IPS-NIHi7 (cell line): ENCODE measurements around the gene COQ9.
"Not testable (repeated sequence)": the region's sequence is repeated elsewhere in the genome, so short reads cannot be mapped to it uniquely, and the experiment has no call there.

Source experiments
- DNase-seq: peaks from one replicate; pipeline ENCODE4 v3.0.0; 2012; ENCODE audit warnings: mixed read lengths; ENCODE audit errors: extremely low spot score

The COQ9 gene

DNA sequence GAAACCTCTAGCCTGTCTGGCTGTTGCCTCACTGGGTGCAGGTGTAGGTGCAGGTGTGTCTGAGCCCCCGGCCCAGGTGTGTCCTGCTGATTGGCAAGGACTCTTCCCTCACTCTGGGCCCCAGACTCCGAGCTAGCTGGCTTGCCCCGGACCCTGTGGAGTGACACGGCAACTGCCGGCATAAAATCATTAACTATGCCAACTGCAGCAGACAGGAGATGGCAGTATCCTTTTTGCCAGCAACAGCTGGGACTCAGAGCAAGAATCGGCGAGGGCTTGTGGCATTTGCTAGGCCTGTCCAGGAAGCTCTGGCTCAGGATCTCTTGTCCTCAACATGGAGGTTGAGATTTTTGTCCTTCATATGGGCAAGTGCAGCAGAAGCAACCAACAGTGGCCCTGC, 20.9 kb upstream of the COQ9 start:
- no peak for DNase-seq

DNA sequence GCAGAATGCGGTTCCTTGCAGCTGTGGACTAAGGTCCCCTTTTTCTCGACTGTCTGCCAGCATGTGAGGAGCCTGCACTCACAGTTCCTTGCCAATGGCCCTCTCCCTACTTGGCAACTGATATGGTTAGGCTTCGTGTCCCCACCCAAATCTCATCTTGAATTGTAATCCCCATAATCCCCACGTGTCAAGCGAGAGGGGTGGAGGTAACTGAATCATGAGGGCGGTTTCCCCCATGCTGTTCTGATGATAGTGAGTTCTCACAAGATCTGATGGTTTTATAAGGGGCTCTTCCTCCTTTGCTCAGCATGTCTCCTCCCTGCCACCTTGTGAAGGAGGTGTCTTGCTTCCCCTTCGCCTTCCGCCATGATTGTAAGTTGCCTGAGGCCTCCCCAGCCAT, 20.0 kb upstream of the COQ9 start:
- DNase-seq, result no peak

DNA sequence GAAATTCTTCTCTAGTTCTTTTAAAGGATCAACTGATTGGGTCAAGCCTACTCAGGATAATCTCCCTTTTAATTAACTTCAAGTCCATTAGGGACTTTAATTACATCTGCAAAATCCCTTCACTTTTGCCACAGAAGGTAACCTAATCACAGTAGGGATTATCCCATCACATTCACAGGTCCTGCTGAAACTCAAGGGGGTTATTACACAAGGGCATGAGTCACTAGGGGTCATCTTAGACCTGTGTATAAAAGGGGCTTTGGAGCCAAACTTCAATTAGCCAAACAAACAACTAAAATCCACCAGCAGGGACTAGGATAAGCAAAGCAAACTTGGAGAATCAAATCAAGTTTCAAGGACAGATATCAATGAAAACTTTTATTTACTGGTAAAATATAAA, 19.5 kb upstream of the COQ9 start:
- DNase-seq, result no peak

DNA sequence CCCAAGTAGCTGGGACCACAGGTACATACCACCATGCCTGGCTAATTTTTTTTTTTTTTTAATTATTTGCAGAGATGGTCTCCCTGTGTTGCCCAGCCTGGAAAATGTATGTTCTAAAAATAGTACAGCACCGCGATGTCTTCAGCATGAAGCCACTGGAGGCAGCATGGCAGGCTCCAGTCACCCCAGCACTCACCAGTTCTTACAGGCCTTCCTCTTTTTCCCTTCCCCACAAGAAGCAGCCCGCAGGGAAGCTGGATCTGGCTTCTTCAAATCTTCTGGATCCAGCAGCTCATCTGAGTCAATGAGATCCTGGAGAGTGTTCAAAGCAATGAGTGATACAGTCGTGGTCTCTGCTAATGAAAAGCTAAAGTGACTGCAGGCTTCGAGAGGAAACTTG, 16.3 kb upstream of the COQ9 start:
- DNase-seq, result no peak

DNA sequence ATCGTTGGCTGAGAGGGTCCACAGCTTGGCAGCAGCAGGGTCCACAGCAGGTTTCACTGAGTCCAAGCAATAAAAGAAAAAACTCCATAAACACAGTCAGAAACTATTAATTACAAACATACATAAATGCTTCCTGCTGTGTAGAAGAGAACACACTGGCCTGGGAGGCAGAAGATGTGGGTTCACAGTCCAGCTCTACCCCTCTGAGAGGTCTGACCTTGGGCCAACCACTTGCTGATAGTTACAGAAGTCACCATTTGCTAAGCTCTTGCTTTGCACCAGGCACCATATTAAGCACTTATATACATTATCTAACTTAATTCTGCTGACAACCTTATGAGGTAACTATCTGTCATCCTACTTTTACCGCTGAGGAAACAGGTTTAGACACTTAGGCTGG, 14.8 kb upstream of the COQ9 start:
- DNase-seq, result no peak

DNA sequence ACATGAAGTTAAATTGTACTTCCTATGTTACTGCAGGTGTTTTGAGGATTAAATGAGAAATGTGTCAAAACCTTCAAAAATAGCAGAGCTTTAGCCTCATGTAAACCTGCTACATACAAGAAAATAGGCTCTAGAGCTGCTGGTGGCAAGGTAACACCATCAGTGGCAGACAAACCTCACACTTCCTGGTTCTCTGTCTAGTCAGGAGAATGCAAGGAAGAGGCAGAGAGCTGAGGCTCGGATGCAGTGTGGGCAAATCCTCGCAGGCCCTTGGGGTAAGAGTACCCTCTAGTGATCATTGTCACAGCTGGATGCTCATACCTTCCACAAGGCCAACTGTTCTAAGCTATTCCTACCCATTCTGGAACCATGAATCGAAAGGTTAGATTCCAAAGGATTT, 14.3 kb upstream of the COQ9 start:
- no peak for DNase-seq

DNA sequence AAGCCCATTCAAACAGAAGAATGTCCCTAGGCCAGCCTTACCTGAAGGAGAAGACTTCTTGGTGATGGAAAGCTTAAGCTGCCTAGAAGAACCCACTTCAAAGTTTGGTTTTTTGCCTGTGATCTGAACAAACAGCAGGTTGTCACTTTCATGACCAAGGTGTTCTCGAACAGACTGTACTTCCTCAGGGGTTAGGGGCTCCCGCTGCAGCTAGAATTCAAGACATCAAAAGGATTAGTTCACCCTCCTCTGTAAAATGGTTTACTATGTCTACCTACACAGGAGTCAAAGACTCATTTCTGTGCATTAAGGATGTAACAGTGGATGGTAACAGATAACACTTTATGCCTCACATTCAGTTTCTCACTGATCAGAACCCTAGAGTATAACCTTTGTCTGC, 13.3 kb upstream of the COQ9 start:
- no peak for DNase-seq

DNA sequence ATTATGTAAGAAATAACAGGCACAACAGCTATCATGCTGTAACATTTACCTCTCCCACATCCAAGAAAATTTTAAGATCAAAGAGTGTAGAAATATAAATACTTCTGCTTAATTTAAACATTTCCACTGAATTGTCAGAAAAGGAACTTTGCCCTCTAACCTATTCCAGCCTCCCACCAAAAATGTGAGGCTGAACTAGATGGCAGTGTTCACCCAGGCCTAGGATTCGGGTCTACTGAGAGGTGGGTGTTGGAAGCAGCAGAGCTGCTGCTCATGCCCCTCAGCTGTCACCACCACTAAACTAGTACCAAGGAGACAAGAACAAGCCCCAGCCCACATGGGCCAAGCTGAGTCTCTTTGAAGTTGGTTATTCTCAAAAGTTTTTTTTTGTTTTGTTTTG, 11.4 kb upstream of the COQ9 start:
- no peak for DNase-seq

DNA sequence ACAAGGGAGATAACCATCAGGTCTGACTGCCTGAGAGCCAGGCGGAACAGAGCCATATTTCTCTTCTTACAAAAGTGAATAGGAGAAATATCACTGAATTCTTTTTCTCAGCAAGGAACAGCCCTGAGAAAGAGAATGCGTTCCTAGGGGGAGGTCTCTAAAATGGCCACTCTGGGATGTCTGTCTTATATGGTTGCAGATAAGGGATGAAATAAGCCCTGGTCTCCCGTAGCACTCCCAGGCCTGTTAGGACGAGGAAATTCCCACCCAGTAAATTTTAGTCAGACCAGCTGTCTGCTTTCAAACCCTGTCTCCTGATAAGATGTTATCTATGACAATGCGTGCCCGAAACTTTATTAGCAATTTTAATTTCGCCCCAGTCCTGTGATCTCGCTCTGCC, 7.3 kb upstream of the COQ9 start:
- DNase-seq, result not testable (repeated sequence)

DNA sequence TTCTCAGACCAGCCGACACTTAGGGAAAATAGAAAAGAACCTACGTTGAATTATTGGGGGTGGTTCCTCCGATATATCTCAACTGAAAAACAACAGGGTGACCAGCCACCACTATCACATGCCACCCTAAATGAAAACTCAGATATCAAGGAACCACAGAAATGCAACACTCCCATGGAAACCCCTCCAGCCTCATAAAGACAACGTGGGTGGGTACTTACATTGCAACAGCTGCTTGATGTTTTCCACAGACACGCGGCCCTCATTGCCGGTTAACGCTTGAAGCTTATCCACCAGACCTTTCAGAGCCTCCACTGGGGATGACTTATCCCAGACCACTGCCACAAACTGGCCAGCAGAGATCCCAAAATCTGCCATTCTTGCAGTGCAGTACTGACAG, 6.7 kb upstream of the COQ9 start:
- DNase-seq, result not testable (repeated sequence)

DNA sequence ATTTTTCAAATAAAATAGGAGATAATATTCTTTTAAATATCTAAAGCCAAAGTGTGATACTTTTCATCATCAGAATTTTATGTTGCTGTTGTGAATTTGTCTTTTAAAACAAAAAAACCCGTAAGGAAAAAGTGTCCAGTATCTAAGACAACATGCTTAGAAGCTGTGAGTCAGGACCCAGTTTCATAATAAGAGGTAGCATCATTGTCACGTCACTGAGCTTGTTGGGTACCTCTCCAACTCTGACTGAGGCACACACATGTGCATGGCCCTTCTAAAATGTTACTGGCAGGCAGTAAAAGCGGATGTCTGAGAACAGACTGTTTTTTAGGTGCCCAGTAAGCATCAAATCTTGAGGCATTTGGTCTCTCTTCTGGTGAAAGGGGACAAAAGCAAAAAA, 2.6 kb upstream of the COQ9 start:
- DNase-seq, result no peak

DNA sequence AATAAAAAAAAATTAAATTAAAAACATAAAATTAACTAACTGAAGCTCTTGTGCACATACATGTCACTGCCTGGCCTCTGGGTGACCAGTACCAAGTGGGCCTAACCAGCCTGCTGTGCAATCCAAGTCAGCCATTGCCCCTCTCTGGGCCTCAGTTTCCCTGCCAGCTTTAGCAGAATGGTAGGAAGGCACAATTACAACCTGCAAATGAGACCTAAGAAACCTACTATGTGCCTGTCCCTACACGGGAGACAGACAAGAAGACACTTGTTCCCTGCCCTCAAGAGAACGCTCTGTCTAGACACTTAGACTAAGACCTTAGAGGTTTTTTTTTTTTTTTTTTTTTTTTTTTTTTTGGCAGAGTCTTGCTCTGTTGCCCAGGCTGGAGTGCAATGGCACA, 1.8 kb upstream of the COQ9 start:
- DNase-seq, result no peak

DNA sequence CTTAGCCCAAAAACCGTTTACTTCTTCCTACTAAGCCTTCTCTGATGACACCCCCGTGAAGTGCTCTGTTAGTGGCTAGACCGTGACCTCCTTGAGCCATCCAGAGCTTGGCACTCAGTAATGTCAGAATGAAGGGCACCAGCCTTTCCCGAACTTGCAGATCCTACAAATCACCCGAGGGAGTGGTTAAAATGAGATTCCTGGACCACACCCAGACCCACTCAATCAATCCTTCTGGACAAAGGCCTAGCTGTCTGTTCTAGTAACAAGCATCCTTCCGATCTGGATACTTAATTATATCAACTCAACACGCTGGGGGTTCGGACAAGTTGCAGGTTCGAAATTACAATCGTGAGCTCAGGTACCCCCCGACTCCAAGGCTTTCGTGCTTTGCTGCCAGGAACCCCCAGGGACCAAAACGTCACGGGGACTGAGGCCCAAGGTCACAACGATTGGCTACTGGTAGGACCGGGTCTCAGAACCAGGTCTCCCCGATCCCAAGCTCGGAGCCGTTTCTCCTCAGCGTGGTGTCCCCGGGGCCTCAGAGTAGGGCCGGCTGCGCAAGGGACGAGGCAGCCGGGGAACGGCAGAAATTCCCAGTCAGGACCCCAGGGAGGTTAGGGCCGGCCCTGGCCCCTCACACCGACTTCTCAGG, 621 bp upstream of the COQ9 start:
- DNase-seq, result peak; percentile 45

DNA sequence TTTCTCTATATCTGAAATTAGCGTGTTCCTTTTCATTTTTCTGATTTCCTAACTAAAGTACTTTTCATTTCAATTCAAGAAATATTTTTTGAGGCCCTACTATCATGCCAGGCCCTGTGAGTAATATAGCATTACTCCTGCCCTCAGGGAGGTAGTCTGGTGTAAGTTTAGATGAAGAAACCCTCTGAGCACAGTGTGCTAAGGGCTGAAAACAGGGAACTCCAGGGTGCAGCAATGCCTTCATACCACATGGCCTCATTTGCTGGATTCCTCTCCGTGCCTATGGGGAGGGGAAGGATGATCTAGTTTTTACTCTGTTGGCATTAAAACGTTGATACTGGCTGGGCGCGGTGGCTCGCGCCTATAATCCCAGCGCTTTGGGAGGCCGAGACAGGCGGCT, 4.7 kb downstream of the COQ9 start:
- no peak for DNase-seq

DNA sequence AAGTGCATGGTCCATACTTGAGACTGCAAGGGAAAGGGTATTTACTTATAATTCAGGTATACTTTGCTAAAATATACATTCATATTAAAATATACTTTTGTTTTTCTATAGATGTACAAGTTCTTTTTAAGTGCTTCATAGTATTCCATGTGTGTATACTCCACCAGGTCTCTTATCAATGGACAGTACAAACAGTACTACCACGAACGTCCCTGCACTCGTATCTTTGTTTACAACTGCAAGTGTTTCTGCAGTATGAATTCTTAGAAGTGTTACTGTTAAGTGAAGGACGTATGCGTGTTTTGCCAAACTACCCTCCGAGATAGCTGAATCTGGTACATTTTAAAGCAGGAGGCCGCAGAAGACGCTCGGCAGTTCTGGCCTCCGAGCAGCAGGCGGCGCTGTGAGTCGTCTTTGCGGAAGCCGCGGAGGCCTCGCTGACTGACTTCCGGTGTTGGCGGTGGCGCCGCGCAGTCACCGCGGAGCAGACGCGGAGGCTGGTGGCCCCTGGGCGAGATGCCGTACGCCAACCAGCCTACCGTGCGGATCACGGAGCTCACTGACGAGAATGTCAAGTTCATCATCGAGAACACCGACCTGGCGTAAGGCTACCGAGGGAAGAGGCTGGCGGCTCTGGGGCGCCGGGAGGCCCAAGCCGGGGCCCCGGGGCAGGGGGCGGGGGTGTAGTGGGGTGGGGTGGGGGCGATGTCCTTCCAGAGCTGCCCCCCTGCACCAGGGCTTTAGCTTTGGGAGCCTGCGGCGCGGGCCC, 15.1 kb downstream of the COQ9 start, which contains the start of gene POLR2C:
TSS of gene POLR2C (plus strand) at position 471 of the 769 bp plus-strand sequence. CDS start at position 517, 46 bp downstream.
- DNase-seq, result peak; percentile 93

DNA sequence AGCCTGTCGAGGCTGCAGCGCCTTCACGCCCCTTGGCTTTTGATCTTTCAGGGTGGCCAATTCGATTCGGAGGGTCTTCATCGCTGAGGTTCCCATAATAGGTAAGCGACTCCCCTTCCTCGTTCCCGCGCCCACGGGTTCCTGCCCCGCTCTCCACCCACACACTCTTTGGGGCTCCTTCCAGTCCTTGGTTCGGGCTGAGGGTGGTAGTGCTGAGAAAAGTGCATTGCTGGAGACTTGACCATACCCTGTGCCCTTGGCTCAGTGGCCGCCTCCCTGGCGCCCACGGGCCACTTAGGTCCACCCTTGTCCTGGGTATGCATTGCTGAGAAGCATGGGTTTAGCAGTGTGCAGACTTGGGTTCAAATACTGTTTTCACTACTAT, 15.7 kb downstream of the COQ9 start:
- DNase-seq, result no peak

DNA sequence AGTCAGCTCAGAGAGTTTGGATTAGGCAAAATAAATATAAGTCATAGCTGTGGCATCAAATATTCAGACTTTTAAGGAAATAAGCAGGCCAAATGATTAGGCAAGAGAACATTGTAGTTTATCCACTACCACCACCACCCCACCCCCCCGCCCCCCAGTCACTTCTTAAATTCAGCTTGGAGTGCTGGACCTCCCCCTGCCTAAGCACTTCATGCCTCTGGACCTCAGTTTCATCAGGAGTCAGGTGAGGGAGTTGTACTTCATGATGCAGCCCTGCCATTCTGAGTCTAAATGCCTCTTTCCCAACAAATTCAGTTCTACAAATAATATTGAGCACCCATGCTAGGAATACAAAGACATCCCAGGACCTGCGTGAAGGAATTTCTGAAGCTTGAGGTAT, 17.2 kb downstream of the COQ9 start:
- no peak for DNase-seq

DNA sequence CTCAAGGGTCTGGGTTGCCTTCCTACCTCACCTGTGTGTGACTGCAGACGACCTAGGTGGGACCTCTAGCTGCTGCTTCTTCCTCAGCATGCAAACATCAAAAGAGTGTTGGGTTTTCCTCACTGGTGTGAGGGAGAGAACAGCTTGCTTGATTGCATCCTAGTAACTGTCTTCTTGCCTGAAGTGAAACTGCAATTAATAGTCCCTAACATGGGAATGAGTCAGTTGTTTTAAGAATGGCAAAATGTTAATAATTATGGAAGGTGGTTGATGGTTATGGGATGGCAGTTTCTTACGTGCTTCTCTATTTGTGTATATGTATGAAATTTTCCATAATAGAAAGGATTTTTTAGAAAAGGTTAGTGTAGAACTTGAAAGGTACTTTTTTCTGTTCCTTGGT, 21.1 kb downstream of the COQ9 start:
- DNase-seq, result no peak

DNA sequence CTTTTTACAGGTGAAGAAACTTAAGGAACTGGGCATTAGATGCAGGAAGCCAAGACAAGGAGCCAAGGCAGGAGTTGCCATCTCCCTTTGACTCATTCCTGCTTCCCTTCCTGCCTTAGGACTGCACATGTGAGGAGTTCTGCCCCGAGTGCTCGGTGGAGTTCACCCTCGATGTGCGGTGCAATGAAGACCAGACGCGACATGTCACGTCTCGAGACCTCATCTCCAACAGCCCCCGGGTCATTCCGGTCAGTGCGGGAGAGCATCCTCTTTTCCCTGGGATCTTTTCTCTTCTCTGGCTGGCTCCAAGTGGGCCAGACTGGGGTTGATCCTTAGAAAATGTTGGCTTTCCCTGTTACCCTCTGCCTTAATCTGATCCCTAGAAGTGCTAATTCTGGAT, 21.8 kb downstream of the COQ9 start:
- DNase-seq, result no peak

DNA sequence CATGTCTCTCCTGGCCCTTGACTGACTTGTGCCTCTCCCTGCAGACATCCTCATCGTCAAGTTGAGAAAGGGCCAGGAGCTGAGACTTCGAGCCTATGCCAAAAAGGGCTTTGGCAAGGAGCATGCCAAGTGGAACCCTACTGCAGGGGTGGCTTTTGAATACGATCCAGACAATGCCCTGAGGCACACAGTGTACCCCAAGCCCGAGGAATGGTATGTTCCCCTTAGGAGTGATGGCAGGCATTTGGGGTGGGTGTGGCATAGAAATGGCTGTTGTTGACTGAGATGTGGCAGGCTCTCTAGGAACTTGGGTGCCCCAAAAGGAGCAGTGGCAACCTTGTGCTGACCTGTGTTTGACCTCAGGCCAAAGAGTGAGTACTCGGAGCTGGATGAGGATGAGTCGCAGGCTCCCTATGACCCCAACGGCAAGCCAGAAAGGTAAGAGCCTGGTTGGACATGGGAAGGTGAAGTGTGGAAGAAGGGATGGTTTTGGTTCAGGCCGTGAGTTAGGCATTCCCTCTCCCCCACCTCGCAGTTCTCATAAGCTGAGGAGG, 22.7 kb downstream of the COQ9 start:
- no peak for DNase-seq

DNA sequence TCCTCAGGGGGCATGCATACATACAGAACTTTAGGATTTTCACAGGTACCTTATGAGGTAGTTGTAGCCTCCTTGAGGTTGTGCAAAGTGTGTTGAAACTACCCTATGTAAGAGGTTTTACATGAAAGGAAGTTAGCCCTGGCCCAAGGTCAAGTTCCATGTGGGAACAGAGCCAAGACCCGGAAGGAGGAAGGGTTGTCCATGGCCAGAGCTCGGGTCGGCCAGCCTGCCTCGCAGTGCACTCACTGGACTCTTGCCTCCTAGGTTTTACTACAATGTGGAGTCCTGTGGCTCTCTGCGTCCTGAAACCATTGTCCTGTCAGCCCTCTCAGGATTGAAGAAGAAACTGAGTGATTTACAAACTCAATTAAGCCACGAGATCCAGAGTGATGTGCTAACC, 23.4 kb downstream of the COQ9 start:
- no peak for DNase-seq

DNA sequence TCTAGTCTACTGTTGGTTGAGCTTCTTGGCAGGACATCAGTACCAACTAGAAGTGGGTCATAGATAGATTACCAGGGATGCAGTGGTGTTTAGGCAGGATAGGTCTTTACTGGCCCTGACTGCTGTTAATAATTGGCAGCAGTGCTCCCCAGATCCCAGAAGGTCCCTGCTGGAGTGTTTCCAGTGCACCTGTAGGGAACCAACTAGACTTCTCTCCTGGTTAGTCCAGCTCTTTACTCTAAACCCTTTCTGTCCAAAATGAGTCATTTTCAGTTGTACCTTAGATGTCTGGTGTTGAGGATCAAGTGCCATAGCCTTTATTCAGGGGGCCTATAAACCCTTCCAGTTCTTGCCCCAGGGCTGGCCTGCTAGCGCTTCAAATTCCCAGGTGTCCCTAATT, 23.9 kb downstream of the COQ9 start:
- DNase-seq, result no peak
